ENCODE measurements around the gene SOCS1.

The SOCS1 gene

GRCh38 chr16:11259655-11260595, 3.9 kb upstream of the SOCS1 start:
- no peak for FAIRE-seq

DNA sequence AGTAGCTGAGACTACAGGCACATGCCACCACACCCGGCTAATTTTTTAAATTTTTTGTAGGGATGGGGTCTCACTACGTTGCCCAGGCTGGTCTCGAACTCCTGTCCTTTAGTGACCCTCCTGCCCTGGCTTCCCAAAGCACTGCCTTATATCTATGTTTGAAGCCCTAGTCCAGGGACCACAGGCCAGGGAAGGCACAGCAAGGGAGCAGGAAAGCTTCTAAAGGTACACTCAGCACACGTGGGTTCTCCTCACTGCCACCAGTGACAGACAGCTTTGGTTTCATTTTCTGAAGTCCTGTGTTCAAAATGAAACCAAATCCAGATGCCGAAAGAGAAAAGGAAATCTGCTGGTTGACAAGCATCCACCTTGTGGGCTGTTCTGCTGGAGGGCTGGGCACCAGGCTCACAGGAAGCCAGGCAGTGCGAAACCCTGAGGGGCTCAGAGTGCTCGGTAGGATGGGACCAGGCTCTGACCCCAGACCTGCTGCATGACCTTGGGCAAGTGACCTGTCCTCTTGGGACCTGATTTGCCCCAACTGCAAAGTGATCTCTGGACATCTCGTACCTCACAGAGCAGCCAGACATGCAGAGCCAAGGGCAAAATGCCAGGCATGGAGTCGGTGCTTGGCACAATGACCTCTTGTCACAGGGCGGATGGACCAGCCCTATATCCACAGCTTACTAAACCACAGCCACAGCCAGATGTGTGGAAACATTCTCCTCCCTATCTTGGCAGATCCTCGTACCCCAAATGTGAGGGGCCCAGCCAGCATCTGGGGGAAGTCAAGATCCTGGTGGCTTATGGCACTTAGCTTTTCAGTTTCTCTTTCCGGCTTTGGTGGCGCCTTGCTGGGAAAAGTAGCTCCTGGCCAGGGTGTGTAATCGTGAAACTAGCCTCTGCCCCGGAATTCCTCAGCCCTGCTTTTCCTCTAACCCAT, 2.8 kb upstream of the SOCS1 start:
- FAIRE-seq: no peak

DNA sequence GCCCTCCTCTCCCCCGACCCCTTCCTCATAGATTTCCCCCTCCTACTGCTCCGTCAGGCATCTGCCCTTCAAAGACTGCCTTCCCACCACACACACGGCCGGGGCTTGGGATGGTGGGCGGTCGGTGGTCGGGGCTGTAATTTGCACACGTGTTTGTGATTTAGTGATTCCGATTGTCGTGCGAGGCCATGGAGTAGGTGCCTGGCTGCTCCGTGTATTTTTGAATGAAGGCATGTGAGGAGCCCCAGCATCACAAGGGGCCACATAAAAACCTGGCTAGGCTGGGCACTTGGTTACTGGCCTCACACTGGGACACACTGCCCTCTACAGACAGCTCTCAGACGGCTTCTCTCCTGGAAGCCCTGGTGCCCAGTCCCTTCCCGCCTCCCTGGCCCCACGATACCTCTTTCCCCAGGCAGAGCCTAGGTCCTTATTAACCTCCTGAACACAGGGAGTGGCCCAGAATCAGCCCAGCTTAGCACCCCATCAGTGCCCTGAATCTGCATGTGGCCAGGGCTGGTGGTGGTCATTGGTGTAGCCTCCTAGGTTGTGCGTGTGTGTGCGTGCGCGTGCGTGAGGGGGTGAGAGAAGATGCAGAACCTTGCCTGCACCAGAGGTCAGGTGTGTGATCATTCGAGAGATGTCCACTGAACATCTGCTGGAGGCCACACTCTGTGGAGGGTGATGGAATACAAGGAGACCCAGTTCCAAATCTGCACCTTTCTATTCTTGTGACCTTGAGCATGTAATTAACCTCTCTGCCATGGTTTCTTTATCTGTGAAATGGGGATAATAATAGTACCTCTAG, 1.3 kb upstream of the SOCS1 start:
- no peak for FAIRE-seq

GRCh38 chr16:11256661-11257130, 692 bp upstream of the SOCS1 start:
- FAIRE-seq: no peak

DNA sequence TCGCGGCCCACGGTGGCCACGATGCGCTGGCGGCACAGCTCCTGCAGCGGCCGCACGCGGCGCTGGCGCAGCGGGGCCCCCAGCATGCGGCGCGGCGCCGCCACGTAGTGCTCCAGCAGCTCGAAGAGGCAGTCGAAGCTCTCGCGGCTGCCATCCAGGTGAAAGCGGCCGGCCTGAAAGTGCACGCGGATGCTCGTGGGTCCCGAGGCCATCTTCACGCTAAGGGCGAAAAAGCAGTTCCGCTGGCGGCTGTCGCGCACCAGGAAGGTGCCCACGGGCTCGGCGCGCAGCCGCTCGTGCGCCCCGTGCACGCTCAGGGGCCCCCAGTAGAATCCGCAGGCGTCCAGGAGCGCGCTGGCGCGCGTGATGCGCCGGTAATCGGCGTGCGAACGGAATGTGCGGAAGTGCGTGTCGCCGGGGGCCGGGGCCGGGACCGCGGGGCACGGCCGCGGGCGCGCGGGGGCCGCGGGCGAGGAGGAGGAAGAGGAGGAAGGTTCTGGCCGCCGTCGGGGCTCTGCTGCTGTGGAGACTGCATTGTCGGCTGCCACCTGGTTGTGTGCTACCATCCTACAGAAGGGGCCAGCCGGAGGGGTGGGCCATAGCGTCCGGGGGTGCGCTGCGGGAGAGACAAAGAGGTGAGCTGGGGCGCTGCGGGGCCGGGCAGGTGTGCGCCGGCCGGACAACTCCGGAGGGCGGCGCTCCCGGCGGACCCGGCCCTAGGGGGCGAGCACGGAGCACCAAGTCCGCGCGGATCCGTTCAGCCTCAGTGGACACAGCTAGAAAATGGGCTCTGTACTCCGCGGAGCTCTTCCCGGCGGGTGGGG, 879 bp downstream of the SOCS1 start:
- no peak for FAIRE-seq

DNA sequence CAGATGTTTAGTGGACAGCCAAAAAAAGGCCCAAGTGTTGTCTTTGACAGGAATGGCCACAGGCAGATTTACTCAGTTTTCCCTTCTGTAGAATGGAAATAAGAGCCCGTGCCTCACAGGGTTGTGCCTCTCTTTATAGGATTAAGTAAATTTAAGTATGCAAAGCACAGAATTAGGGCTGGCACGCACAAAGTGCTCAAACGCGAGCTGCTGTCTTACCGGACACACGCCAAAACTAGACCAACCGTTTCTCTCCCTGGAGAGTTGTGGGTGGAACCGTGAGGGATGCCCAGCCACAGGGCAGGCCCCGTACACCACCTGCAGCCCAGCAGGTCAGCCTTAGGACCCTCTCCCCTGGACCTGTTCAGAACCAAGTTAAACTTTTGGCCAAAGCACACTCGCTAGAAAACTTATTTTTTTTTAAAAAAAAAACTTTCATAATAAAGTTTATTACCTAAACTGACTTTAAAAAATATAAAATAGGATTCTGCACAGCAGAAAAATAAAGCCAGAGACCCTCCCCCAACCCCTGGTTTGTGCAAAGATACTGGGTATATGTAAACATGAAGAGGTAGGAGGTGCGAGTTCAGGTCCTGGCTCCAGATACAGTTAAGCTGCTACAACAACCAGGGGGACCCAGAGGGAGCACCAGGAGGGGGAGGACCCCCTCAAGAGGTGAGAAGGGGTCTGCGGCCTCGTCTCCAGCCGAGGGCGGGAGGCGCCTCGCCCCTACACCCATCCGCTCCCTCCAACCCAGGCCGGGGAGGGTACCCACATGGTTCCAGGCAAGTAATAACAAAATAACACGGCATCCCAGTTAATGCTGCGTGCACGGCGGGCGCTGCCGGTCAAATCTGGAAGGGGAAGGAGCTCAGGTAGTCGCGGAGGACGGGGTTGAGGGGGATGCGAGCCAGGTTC, 1.8 kb downstream of the SOCS1 start:
- FAIRE-seq: no peak

GRCh38 chr16:11253009-11253994, 2.7 kb downstream of the SOCS1 start:
- FAIRE-seq: no peak

DNA sequence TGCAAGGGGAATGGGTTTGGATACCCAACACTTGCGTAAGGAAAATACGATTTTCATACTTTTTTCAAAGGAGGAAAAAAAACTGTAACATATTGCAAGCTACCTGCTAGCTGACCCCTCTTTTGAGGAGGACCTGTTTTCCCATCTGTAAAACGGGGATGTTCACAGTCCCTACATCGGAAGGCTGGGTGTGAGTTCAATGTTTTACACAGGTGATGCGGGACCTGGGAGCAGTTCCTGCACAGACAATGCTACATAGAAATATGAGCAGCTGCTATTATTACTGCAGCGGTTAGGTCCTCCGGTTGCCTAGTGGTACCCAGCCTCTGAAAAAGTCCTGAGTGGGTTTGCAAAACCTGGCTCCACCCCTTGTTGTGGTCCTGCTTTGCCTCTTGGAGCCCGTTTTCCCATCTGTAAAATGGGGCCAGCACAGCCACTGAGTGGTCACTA, 3.5 kb downstream of the SOCS1 start:
- no peak for FAIRE-seq

DNA sequence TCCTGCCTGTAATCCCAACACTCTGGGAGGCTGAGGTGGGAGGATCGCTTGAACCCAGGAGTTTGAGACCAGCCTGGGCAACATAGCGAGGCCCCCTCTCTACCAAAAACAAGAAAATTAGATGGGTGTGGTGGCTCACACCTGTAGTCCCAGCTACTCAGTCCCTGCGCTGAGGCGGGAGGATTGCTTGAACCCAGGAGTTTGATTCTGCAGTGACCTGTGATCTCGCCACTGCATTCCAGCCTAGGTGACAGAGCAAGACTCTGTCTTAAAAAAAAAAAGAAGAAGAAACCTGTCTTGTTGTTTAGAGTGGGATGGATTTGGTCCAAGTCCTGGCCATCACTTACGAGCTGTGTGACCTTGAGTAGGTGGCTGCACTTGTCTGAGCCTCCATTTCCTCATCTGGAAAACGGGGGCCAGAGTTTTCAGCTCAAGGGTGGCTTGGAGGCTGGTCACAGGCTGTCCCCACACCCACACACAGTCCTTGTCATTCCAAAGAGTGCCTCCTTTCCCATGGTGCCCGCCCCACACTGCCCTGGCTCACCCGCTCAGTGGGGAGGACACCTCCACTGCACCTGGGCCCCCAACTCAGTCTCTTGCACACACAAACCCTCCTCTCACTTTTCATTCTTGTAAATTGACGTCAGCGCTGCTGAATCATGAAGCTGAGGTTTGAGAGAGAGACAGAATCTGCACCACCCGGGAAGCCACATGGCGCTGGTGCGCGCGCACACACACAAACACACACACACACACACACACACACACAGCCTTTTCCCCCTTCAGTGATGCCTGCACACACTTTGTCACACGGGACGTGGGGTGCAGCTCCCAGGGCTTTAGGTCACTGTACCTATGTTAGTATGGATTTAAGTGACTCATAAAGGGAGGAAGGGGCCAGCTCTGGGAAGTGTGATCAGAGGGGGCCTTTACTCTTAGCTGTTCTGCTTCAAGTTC, 4.2 kb downstream of the SOCS1 start:
- no peak for FAIRE-seq

DNA sequence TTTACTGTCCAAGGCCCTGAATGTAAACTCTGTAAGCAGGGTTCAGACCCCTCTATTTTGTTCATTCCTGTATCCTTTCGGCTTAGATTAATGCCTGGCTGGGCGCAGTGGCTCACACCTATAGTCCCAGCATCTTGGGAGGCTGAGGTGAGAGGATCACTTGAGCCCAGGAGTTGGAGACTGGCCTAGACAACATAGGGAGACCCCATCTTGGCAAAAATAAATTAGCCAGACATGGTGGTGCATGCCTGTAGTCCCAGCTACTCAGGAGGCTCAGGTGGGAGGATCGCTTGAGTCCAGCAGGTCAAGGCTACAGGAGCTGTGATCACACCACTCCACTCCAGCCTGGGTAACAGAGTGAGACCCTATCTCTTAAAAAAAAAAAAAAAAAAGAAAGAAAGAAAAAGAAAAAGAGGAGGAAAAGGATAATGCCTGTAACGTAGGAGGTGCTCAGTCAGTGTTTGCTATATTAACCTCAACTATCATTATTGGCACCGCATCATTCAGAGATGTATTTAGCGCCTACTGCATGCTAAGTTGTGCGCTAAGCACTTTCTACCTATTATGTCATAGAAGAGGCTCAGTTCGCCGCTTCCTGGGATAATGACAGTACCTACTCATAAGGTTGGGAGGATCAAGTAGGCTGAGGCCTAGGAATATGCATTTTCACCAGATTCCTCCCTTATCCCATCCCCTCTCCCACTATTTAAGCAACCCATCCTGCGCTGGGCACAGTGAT, 5.0 kb downstream of the SOCS1 start:
- no peak for FAIRE-seq

GRCh38 chr16:11250091-11250785, 5.8 kb downstream of the SOCS1 start:
- no peak for FAIRE-seq

DNA sequence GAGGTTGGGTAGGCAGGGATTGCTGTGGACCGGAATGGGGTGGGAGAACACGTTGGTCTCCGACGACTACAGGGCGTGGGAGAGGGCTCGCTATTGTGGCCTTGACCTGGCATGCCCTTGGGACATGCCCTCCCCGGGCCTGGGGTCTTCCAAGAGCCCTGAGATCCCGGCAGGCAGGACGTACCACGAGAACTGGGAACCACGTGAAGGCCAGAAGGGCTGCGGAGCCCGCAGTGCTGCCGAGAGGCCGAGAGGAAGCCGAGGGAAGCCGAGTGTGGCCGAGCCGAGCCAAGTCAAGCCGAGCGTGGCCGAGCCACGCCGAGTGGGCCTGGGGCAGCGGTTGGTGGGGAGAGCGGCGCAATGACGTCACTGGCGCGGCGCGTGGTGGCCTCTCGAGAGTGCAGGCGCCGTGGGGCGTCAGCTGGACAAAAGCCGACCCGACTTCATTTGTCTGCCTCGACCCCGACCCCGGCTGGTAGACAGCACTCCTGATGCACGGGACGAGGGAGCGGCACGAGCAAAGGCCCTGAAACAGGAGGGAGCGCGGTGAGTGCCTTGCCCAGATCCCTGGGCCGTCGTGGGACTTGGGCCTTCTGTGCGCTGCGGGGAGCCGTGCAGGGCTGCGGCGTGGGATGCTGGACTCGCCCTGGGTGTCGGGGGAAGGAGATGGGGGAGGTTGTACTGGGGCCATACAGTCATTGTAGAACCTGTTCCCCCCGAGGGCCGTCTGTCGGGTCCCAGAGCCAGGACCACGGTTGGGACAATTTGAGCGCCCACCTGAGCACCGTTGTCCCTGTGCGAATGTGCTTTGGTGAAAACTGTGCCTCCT, 6.6 kb downstream of the SOCS1 start:
- FAIRE-seq: no peak

DNA sequence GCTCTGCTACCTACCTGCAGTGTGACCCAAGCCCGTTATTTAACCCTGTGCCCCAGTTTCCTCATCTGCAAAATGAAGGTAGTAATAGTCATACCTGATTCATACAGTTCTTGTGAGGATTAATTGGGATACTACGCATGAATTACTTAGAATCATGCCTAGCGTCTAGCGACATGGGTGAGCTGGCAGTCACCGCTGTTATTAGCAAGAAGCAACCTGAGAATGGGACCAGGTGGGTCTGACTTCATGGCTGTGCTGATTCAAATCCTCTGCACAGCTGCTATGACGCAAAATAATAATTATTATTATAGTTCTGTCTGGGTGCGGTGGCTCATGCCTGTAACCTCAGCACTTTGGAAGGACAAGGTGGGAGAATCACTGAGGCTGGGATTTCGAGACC, 7.9 kb downstream of the SOCS1 start:
- no peak for FAIRE-seq

DNA sequence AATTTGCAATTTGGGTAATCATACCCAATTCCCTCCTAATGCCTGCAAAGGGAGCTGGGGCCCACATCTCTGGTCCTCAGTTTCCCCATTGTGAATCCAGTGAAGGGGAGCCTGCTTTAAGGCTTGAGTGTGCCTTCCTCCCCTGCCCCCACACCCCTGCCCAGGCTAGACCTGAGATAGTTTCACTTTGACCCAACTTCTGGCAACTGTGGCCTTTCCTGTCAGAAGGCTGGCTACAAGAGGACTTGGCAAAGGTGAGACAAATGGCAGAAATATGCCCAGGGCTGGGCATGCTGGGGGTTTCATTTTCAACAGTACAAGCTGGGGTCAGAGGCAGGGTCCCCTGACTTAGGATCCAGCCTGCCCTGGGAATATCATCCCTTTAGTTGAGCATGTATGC, 10.0 kb downstream of the SOCS1 start:
- no peak for FAIRE-seq

GRCh38 chr16:11245222-11245737, 10.7 kb downstream of the SOCS1 start:
- no peak for FAIRE-seq
